ENCODE measurements around the gene SMPDL3B.

DNA sequence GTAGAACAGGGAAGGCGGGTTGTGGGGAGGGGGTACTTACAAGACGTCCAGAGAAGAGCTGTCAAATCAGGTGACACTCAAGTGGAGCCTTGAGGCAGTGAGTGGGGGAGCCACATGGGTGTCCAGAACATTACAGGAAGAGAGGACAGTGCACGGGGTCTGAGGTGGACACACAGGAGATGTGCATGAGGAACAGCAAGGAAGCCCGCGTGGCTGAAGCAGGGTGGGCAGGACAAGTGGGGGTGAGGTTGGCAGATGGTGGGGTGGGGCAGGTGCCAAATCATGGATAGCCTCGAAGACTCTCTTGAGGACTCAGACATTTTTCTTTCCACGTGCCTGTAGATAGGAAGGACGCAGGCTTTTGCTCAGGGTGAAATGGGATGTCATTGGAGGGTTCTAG is 921 bp downstream of the SMPDL3B start:
- TF ChIP-seq CTCF (IDR thresholded peaks at IDR 0.05) (no peak), POLR2A (IDR thresholded peaks at IDR 0.05) (no peak)

Data from prostate gland (tissue), 2 donors.